Measurements from ENCODE around the gene RALGDS.
"Not testable (repeated sequence)": the region's sequence is repeated elsewhere in the genome, so short reads cannot be mapped to it uniquely, and the experiment has no call there.

The RALGDS gene

GRCh38 chr9:133088146-133088750 lies 32.8 kb downstream of the RALGDS start:
- no peak for DNase-seq (ENCODE audit: low read depth)

DNA sequence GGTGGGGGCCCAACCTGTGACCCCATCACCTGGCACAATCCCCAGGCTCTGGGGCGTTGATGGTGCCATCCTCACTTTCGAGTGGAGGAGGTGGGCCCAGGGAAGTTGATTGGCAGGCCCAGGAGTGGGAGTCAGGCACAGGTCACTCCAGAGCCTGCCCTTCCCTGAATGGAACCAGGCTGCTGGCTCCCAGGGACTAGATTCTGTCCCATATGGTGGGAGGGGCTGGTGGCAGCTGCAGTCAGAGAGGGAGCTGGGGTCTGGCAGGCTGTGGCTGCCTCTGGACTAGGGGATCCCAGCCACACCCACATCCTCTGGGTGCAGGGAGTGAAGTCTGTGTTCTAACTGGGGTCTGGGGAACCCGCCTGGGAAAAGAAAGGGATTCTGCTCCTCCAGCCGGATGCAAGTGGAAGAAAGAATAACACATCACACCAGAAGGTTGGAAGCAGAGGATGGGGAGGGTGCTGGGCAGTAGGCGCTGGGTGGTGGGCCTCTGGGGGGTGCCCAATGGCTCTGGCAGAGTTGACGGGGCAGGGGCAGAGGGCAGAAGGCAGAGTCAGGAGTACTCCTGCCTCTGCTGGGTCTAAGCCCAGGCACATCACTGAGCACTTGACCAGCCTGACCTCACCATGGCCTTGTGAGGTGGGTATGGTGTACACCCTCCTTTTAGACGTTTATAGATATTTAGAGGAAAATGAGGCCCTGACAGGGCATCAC lies 33.5 kb downstream of the RALGDS start:
- DNase-seq (ENCODE audit: low read depth): no peak

DNA sequence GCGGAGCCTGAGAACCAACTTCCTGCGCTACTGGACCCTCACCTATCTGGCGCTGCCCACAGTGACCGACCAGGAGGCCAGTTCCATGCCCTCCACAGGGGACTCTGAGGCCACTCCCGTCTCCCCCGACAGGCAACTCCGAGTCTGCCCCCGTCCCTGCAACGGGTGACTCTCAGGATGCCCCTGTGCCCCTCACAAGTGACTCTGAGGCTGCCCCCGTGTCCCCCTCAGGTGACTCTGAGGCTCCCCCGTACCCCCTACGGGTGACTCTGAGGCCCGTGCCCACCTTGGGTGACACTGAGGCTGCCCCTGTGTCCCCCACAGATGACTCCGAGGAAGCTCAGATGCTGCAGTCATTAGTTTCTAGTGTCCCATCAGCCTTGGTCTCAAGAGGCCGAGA lies 34.1 kb downstream of the RALGDS start:
- no peak for DNase-seq (ENCODE audit: low read depth)

GRCh38 chr9:133086212-133086860 lies 34.7 kb downstream of the RALGDS start:
- DNase-seq (ENCODE audit: low read depth): not testable (repeated sequence)

- not testable (repeated sequence) for DNase-seq (ENCODE audit: low read depth)
Measured at GRCh38 chr9:133083688-133084087, 37.4 kb downstream of the RALGDS start.

GRCh38 chr9:133081957-133082644 lies 38.9 kb downstream of the RALGDS start:
- not testable (repeated sequence) for DNase-seq (ENCODE audit: low read depth)

DNA sequence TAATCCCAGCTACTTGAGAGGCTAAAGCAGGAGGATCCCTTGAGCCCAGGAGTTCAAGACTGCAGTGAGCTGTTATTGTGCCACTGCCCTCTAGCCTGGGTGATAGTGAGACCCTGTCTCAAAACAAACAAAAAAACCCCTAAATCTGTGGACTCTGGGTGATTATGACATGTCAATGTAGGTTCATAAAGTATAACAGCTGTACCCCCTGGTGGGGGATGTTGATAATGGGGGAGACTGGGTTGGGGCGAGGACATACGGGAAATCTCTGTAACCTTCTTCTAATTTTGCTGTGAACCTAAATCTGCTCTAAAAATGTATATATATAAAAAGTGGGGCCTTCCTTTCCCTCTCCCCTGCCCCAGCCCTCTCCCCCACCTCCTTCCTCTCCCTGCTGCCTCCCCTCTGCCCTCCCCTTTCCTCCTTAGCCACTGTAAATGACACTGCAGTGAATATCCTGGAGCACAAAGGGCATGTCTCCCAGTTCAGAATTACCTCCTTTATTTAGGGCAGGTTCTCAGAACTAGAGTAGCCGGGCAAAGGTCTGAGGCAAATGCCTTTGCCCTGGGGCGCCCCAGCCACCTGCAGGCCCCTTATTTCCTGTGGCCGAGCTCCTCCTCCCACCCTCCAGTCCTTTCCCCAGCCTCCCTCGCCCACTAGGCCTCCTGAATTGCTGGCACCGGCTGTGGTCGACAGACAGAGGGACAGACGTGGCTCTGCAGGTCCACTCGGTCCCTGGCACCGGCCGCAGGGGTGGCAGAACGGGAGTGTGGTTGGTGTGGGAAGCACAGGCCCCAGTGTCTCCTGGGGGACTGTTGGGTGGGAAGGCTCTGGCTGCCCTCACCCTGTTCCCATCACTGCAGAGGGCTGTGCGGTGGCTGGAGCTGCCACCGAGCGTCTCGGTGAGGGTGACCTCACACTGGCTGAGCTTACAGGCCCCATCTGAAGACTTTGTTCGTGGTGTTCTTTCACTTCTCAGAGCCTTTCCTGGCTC lies 40.0 kb downstream of the RALGDS start:
- DNase-seq (ENCODE audit: low read depth): not testable (repeated sequence)

DNA sequence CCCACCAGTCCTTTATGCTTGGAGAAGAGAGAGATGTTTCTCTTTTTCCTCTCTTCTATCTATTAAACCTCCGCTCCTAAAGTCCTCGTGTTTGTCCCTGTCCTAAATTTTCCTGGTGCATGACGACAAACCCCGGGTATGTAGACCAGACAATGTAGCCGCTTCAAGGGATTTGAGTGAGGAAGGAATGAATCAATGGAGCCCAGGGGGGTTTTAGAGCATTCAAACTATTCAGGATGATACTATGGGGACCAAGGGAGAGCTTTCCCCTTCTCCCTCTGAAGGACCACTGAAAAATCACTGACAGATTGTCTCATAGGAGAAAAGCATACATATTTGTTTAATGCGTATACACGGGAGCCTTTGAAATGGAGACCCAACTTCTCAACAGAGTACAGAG lies 40.9 kb downstream of the RALGDS start:
- DNase-seq (ENCODE audit: low read depth): no peak

- no peak for DNase-seq (ENCODE audit: low read depth)
Measured at GRCh38 chr9:133078486-133078885, 42.6 kb downstream of the RALGDS start.

DNA sequence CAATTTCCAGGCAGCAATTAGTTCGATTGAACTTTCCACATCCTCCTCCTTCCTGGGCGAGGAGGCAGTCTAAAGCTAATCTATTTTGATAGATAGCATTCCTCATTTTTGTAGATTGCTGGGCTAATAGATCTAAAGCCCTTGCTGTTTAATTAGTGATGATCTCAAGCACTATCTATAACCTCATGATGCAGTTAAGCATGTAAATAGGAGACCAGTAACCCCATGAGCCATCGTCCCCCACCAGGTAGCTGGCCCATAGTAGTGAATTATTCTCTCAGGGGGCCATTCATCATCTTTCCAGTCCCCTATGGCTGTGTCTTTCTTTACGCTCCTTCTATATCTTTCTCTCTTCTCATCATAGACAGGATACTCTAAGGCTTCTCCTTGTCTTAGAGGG lies 44.3 kb downstream of the RALGDS start:
- no peak for DNase-seq (ENCODE audit: low read depth)

DNA sequence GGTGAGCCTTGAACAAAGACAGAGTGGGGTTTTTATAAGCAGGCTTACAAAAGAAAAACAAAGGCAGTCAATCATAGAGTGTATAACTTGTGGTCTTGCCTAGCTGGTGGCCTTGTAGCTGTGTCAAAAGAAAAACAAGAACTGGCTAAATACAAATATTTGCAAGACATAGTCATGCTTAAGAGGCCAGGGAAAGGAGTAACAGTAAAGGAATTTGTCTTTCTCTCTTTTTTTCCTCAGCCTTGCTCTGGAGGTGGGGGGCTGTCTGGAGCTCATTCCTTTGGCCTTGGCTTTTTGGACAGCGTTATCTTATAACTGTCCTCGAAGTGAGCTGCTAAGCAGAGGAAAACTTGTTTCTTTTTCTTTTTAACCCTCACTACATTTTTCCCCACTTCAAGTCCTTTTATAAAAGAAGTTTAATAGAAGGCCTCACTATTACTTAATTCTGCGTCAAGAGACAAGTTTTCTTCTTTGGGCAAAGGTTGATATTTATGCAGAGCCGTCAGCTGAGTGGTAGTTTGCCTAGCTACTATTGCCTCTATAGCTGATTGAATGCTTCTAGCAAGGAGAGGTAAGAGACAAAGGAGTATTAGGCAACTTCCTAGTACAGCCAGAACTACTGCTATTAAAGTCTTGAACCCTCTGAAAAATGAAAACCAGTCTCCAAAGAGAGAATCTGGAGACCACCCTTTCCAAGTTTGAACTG lies 45.0 kb downstream of the RALGDS start:
- no peak for DNase-seq (ENCODE audit: low read depth)

DNA sequence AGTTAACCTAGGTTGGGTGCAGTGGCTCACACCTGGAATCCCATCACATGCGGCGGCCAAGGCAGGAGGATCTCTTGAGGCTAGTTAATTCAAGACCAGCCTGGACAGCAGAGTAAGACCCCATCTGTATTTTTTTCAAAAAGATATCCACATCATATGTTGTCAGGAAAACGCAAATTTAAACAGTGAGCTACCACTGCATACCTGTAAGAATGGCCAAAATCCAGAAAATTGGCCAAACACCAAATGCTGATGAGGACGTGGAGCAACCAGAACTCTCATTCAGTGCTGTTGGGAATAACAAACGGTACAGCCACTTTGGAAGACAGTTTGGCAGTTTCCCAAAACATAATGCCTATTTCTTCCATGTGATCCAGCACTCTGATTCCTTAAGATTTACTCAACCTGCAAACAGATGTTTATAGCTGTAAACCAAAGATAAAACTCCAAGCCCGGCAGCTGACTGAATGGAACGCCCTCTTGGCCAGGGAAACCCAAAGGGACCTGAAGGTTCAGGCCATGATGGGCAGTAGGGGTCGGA lies 46.9 kb downstream of the RALGDS start:
- DNase-seq (ENCODE audit: low read depth): no peak

DNA sequence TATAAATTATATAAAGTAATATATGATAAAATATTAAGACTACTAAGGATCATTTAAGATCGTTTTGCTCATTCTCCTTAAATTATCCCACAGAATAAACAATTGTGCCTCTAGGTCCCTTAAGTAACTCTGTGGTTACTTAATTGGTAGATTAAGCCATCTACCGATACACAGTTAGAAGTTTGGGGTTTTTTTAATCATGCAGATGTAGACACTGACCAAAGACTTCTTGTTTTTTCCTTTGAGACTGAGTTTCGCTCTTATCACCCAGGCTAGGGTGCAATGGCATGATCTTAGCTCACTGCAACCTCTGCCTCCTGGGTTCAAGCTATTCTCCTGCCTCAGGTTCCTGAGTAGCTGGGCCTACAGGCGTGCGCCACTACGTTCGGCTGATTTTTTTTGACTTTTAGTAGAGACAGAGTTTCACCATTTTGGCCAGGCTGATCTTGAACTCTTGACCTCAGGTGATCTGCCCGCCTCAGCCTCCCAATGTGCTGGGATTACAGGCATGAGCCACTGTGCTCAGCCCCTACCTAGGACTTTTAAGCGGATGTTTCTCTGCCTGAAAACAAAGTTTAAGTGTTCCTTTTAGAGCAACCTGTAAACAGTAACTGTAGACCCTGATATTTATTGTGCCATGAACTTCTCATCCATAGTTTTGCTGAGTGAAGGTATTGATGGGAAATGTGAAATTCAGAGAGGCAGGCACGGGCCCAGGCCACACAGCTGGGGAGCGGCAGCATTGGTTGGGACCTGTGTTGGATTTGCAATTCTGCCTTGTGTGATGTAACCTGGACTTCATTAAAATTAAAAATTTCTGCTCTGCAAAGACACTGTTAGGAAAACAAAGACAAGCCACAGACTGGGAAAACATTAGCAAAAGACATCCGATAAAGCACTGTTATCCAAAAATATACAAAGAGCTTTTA lies 47.7 kb downstream of the RALGDS start:
- DNase-seq (ENCODE audit: low read depth): no peak

- not testable (repeated sequence) for DNase-seq (ENCODE audit: low read depth)
Measured at GRCh38 chr9:133072210-133072609, 48.8 kb downstream of the RALGDS start.

GRCh38 chr9:133071484-133072150 lies 49.4 kb downstream of the RALGDS start:
- no peak for DNase-seq (ENCODE audit: low read depth)

GRCh38 chr9:133070985-133071384 lies 50.1 kb downstream of the RALGDS start:
- DNase-seq (ENCODE audit: low read depth): not testable (repeated sequence)

GRCh38 chr9:133070500-133070961 lies 50.5 kb downstream of the RALGDS start:
- not testable (repeated sequence) for DNase-seq (ENCODE audit: low read depth)

- not testable (repeated sequence) for DNase-seq (ENCODE audit: low read depth)
Measured at GRCh38 chr9:133068431-133068830, 52.6 kb downstream of the RALGDS start.

DNA sequence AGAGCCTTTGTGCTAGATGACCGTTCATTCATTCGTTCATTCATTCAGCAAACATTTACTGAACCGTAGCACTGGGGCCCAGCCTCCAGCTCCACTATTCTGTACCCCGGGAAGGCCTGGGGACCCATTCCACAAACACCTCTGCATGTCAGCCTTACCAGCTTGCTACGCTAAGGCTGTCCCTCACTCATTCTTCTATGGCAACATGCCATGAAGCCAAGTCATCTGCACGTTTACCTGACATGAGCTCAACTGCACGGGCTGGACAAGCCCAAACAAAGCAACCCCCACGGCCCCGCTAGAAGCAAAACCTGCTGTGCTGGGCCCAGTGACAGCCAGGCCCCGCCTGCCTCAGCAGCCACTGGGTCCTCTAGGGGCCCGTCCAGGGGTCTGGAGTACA lies 53.2 kb downstream of the RALGDS start:
- DNase-seq (ENCODE audit: low read depth): no peak
